ENCODE measurements around the gene SSBP3.

Gene SSBP3

DNA sequence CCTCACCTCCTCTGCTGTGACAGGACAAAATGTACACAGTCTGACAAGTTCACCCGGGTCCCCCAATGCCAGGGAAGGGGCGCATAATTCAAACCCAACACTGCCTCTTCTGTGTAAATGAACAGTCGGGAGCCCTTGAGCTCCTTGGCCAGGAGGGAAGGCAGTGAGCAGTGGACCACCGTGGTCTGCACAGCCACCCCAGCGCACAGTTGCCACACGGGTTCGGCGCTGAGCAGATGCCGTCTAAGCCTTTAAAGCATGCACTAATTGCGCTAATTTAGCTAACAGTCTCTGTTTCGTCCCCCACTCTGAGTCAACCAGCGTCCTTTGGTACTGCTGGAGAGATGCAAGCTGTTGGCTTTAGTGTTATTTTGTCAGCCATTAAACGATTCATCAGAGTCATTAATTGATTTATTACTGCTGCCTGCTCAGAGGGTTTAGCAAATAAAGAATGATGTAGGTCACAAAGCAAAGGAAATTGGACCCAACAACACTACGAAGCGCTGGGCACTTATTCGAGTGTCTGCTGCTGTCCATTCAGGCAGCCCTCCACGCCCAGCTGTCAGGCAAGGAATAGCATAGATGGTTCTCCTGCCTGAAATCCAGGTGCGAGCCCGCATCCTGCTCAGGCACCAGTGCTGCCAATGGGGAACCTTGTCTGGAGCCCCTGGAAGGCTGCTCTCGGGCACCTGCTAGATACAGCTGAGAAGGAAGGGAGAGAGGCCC is 114.8 kb downstream of the SSBP3 start:
- DNase-seq: no peak

GRCh38 chr1:54290506-54291184 is 115.5 kb downstream of the SSBP3 start:
- DNase-seq: peak in 34 of 58 donors; percentile 11 to 79 (median 35)

GRCh38 chr1:54289712-54290233 is 116.4 kb downstream of the SSBP3 start:
- no peak for DNase-seq

DNA sequence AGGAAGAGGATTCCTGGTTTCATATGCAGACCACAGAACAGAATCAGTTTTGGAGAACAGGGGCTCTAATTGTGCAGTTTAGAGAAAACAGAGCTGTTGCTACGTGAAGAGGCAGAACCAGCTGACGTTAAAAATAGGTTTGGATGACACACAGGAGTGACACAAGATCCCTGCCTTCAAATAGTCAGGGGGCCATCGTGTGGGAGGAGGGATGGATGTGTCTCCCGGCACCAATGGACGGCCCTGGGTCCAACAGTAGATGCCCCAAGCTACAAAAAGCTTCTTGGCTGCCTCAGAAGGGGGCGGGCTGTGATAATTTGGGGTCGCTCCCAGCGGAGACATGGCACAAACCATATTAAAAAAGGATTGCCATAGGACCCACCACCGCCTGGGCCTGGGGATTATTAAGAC is 118.4 kb downstream of the SSBP3 start:
- DNase-seq: peak in 6 of 58 donors; percentile 7 to 28 (median 15)

GRCh38 chr1:54287176-54287650 is 119.0 kb downstream of the SSBP3 start:
- peak in 38 of 58 donors; percentile 10 to 68 (median 35) for DNase-seq

DNA sequence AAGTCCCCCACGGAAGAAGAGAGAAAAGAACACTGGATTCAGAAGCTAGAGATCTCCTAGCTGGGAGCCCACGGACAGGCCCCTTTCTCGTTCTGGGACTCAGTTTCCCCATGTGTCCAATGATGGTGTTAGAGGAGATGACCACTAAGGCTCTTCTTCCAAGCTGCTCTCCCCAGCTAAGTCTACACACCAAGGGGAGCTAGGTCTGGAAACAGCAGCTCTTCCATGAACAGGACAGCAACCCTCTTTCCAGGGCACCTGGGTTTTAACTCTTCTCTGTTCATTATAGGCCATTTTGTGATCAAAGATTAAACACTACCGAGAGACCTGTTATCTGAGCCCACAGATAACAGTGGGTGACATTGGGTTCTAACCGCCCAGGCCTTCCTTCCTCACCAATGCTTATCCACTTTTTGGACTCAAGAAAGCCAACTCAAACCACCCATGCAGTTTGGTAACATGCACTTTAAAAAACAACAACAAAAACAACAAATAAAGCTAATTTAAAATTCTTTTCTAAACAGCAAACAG is 120.3 kb downstream of the SSBP3 start:
- DNase-seq: no peak

DNA sequence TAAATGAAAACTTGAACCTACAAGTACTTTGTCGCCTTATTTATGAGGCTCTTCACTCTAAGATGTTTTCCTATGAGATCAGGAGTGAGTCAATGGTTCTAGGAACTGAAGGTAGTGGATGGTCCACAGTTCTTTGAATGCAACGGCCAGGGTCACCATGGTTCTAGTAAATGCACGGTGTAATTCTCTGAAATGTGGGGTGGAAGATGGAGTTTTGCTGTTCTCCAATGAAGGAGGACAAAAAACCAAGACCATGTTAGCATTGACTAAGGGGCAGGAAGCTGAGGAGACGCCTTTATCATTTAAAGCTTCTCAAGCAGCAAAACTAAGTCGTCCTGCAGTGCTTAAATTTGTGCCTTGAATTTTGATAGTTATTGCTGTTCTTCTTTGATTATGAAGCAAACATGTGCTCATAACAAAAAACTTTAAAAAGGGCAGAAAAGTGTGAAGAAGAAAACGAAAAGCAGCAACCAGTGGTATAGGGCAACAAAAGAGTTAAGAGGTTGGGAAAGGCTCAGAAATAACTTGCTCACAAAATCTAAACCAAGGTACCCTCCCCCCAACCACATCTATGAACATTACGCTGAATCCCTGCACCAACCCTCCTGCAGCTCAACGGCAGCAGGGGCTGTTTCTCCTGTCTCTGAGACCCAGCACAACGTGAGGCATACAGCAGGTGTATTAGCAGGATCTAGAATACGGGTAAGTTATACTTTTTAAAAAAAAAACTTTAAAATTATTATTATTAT is 121.2 kb downstream of the SSBP3 start:
- no peak for DNase-seq

GRCh38 chr1:54283635-54284385 is 122.4 kb downstream of the SSBP3 start:
- DNase-seq: no peak

GRCh38 chr1:54282101-54282847 is 123.9 kb downstream of the SSBP3 start:
- no peak for DNase-seq

GRCh38 chr1:54280651-54281050 is 125.5 kb downstream of the SSBP3 start:
- DNase-seq: peak in 15 of 58 donors; percentile 10 to 68 (median 26)

DNA sequence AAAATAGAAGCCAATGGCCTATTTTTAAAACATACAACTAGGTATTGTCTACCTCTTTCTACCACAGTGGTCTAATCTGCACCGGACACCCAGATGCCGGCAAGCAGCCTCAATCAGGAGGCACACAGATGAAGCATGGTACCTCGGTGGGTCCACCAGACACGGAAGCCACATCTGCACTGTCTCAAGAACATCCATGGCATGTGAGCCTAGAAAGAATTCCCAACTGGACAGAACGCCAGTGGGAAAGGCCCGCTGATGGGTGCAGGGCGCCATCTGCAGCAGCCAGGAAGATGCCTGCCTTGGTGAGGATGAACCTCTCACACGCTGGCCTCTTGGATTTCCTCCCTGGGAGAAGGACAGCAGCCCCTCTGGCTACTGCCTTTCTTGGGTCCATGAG is 126.7 kb downstream of the SSBP3 start:
- DNase-seq: no peak

GRCh38 chr1:54278941-54279422 is 127.2 kb downstream of the SSBP3 start:
- DNase-seq: no peak

GRCh38 chr1:54277451-54278341 is 128.5 kb downstream of the SSBP3 start:
- DNase-seq: no peak

DNA sequence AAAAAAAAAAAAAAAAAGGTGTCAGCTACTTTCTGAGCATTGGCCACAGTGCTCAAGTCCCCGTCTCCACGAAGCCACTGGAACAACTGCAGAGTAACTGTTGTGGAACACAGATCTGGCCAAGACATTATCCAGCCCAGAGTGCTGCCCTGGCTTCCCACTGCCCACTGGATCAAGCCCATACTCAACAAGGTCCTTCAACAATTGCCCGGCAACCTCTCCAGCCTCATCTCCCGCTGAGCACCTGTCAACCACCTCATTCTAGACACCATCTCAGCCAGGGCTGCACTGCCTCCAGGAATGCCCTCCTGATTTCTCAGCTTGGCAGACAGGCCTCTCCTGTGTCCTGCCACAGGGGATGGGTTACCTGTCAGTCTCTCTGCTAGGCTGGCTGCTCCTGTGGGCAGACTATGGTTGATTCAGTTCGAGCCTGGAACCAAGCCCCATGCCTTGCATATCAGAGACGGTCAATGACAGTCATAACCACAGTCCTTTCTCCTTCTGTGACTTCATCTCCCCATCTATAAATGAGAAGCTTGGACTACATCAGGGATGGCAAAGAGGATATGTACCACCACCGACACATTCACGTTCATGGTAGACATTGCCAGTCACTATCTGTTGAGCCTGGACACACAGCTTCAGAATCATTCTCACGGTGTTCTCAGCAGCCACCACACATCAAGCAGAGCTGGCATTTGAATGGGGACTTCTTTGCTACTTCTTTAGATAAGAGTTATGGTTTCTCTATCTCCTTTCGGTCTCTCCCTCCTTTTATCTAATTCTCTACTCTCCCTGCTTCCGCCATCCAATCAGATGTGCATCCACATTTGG is 129.4 kb downstream of the SSBP3 start:
- no peak for DNase-seq

GRCh38 chr1:54275349-54275748 is 130.8 kb downstream of the SSBP3 start:
- peak in 40 of 58 donors; percentile 10 to 78 (median 40) for DNase-seq

- no peak for DNase-seq
Measured at GRCh38 chr1:54274881-54275280, 131.3 kb downstream of the SSBP3 start.

GRCh38 chr1:54274448-54274847 is 131.7 kb downstream of the SSBP3 start:
- peak in 17 of 58 donors; percentile 9 to 50 (median 27) for DNase-seq

GRCh38 chr1:54273795-54274163 is 132.4 kb downstream of the SSBP3 start:
- DNase-seq: peak in 3 of 58 donors; percentile 42 to 81 (median 51)
